ENCODE results near the gene PRICKLE2.

The PRICKLE2 gene

GRCh38 chr3:64190517-64191515, 34.5 kb downstream of the PRICKLE2 start:
- no peak for DNase-seq (ENCODE audit: low read depth)

DNA sequence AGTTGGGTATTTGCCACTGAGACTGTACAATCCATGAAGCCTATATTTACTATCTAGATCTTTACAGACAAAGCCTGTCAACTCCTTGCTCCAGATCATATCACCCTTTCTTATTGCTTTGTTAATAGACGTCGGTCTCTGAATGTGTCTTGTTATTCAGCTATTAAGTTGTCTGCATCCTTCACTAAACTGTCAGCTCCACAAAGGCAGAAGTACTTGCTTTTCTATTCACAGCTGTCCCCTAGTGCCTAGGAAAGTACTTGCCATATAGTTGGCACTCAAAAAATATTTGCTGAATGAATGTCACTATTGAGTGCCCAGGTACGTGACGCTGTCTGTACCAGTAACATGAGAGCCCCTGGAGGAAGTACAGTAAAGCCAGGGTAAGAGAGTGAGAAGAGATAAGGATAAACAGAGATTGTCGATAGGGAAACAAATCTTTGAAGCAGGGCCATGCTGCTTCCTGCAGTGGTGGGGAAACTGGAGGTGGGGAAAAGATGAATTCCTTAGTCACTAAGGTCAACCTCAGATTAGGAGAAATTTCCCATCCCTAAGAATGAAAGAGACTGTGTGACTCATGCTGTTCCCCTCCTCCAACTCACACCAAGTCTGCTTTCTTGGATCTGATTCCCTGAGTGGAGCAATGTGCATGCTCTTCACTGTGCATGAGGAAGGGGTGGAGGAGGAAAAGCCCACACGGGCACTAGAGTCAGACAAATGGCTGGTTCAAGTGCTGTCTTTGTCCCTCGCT, 36.3 kb downstream of the PRICKLE2 start:
- DNase-seq (ENCODE audit: low read depth) = no peak

- DNase-seq (ENCODE audit: low read depth) = no peak
Measured at GRCh38 chr3:64187065-64187959, 38.0 kb downstream of the PRICKLE2 start.

DNA sequence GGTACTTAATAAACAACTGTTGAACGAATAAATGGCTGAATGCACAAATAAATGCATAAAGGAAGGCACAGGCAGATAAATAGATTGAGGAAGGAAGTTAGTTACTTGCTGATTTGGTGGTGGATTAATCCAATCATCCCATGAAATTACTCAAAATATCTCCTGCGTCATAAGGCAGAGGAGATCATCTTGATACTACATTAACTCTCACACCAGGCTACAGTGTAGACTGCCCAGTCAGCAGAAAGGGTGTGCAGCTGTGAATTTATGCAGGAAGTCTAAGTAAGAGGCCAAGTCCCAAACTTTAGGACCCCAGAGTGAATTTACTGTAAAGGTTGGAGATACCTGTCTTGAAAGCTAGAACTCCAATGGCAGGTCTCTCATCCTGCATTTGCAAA, 38.6 kb downstream of the PRICKLE2 start:
- DNase-seq (ENCODE audit: low read depth) = no peak

DNA sequence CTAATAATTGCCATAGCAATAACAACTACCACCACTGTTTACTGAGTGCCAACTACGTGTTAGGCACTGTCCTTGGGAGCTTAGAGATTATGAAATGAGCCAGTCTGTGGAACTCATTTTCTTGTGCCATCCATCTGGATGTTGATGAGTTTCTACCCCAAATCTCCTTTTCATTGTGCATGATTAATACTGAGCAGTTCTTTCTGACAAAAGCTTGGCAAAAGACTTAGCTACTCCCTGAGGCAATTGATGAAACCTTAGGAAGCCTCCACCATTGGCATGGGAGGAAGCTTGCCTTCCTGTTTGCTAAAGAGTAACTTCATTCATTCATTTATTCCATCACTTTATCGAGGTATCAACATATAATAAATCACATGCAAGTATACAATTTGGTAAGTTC, 39.8 kb downstream of the PRICKLE2 start:
- DNase-seq (ENCODE audit: low read depth) = no peak

DNA sequence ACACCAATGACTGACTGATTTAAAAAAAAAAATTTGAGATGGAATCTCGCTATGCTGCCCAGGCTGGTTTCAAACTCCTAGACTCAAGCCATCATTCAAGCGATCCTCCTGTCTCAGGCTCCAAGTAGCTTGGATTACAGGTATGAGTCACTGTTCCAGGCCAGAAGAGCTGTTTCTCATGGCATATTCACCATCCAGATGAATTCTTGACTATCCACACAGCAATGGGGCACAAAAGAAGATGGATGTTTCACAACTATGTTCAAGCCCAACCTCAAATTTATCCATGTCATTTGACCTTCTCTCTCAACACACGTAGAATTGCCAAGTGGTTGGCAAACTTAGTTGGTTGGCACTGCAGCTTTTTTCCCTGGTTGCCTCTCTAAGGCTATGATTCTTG, 40.6 kb downstream of the PRICKLE2 start:
- no peak for DNase-seq (ENCODE audit: low read depth)

- DNase-seq (ENCODE audit: low read depth) = no peak
Measured at GRCh38 chr3:64179860-64180259, 45.4 kb downstream of the PRICKLE2 start.

DNA sequence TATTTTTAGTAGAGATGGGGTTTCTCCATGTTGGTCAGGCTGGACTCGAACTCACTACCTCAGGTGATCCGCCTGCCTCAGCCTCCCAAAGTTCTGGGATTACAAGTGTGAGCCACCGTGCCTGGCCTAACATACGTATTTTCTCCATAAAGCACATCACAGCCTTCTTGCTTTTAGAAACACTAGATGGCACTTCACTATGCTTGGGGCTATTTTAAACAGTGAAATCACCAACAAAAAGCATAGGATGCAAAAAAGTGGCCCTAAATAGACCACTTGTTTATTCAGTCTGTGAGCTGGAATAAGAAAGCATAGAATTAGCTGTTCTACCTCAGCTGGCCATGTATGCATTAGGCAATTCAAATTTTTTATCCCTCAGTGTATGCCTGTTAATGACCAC, 46.0 kb downstream of the PRICKLE2 start:
- no peak for DNase-seq (ENCODE audit: low read depth)

GRCh38 chr3:64178419-64178818, 46.8 kb downstream of the PRICKLE2 start:
- DNase-seq (ENCODE audit: low read depth) = no peak

- no peak for DNase-seq (ENCODE audit: low read depth)
Measured at GRCh38 chr3:64176461-64176996, 48.7 kb downstream of the PRICKLE2 start.

GRCh38 chr3:64174328-64174727, 50.9 kb downstream of the PRICKLE2 start:
- no peak for DNase-seq (ENCODE audit: low read depth)

GRCh38 chr3:64173563-64173962, 51.7 kb downstream of the PRICKLE2 start:
- DNase-seq (ENCODE audit: low read depth) = no peak

DNA sequence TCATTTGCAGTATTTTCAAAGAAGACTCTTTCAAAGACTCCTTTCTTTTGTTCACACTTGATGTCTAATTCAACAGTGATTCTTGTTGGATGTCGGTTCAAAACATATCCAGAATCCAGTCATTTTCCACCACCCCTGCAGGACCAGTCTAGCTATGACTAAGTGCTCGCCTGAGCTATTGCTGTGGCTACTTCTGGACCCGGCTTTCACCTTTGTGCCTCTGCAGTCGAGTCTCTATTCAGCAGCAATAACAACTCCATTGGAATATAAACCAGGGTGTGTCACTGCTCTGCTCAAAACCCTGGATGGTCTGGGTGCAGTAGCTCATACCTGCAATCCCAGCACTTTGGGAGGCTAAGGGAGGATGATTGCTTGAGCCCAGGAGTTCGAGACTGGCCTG, 55.0 kb downstream of the PRICKLE2 start:
- no peak for DNase-seq (ENCODE audit: low read depth)

DNA sequence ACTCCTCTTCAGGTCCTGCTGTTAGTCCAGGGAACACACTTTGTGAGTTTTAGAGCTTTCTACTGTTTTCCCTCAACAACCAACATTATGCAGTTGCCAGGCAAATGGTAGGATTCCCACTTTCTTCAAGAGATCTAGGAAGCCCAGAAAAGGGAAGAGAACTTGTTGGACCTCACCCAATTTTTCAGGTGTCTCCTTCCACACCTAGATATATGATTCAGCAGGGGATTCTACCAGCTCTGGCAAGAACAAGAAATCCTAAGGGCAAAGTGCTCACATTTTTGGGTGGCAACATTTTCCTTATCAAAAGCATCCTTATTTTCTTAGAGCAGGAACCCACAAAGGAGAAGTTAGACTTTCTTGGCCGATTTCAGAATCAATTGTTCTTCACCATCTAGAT, 57.4 kb downstream of the PRICKLE2 start:
- DNase-seq (ENCODE audit: low read depth) = no peak

DNA sequence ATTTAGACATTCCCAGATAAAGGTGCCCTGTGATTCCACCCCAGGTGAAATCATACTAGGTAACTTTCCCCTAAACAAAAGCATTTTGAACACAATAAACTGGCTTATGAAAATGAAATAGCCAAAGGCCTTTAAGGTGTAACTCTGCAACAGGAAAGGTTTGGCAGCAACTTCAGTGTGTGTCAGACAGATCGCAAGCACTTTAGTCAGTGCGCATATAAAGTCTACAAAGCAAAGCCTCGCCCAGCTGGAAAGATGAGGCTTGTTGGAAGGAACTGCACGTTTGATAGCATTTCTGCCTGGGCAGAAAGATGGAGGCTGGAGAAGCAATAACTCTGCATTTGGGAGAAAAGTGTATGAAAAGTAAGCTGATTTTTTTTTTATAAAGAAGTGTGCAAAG, 57.9 kb downstream of the PRICKLE2 start:
- no peak for DNase-seq (ENCODE audit: low read depth)

DNA sequence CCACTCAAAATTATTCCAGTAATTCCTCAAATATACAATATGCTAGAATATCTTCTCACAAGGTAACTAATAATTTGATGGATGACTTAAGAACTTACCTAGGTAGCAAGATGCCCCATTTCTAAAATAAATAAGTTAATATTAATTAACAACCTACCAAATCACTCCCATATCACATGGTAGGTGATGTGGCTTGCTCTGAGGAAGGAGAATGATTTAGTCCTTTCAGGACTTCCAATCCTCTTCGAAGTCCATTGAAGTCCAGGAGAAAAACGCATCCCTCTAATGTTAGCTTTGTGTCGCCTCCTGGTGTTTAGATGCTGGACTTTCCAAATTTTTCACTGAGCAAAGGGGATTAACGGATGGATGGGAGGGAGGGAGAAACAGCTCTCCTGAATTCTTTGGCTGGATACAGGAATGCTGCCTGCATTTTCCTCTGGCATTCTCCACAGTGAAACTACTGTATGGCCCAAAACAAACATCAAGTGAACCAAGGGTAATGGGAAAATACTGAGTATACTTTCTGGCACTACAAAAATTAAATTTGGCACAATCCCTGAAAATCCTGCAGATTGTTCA, 58.6 kb downstream of the PRICKLE2 start:
- DNase-seq (ENCODE audit: low read depth) = no peak

- no peak for DNase-seq (ENCODE audit: low read depth)
Measured at GRCh38 chr3:64164349-64164748, 60.9 kb downstream of the PRICKLE2 start.

DNA sequence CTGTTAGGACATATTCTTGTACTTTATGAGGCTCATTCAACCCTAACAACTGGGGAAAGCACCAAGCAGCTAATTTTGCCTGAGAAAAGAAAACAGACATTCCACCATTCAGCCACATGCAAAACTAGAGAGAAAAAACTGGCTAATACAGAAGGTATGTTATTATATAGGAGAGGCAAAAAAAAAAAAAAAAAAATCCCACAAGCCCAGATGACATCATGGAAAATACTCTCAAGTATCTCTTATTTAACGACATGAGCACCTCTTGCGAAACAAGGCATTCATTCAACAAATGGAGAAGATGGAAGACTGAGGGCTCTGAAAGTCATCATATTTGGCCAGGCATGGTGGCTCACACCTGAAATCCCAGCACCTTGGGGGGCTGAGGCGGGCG, 61.5 kb downstream of the PRICKLE2 start:
- no peak for DNase-seq (ENCODE audit: low read depth)

- DNase-seq (ENCODE audit: low read depth) = no peak
Measured at GRCh38 chr3:64163019-64163754, 62.1 kb downstream of the PRICKLE2 start.

DNA sequence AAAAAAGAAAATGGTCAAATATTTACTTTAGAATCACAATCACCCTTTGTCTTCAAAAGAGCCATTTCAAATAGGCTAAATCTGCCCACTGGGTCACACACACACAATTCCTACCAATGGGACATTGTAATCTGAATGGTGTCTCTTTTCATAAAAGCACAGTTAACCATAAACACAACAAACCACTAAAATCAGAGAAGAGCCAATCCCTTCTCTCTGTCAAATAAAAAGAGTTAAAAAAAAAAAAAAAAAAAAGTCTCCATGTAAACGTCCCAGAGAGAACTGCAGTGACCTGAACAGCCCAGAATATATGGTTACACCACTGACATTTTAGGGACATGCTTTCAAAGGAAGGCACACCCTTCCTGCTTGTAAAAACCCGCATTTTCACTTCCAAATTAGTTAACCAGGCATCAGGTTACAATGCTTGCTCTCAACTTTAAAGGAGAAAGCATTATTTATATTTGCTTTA, 63.7 kb downstream of the PRICKLE2 start:
- no peak for DNase-seq (ENCODE audit: low read depth)

Measured in stimulated activated CD8-positive, alpha-beta memory T cell treated with anti-CD3 and anti-CD28 coated beads, Interleukin-15, amount 100 ng/mL, for 1 hour (primary cell).